Hepatocyte (in vitro differentiated cells): Measurements from ENCODE around the gene NOD1. TPM values are rescaled to one million over a fixed set of nuclear protein-coding genes. Genes with fewer than 3 reads are reported as not detected.

Experiments
- DNase-seq: peaks from one replicate; pipeline ENCODE4 v3.0.0-alpha.2; 2016; ENCODE audit warnings: low spot score
- H2AFZ ChIP-seq: fragments of 200-600 bp; sonication (generic); 2 replicates; pipeline ENCODE4 v1.6.0; 2016; ENCODE audit warnings: antibody characterized with exemption, mild to moderate bottlenecking
- H3K27ac ChIP-seq: fragments of 200-600 bp; sonication (generic); 2 replicates; pipeline ENCODE4 v1.5.1; 2016; ENCODE audit warnings: mild to moderate bottlenecking
- H3K27me3 ChIP-seq: fragments of 200-600 bp; sonication (generic); 2 replicates; pipeline ENCODE4 v1.6.1; 2016
- H3K36me3 ChIP-seq: fragments of 200-600 bp; sonication (generic); replicated peaks from 2 replicates; pipeline ENCODE4 v1.5.1; 2016; ENCODE audit warnings: low read depth; ENCODE audit not compliant: insufficient read depth
- H3K4me1 ChIP-seq: fragments of 200-600 bp; sonication (generic); 2 replicates; pipeline ENCODE4 v1.5.1; 2016; ENCODE audit warnings: mild to moderate bottlenecking, moderate library complexity; ENCODE audit not compliant: insufficient read depth
- H3K4me2 ChIP-seq: fragments of 200-600 bp; sonication (generic); 2 replicates; pipeline ENCODE4 v1.6.0; 2016
- H3K4me3 ChIP-seq: fragments of 200-600 bp; sonication (generic); 2 replicates; pipeline ENCODE4 v1.5.1; 2016; ENCODE audit warnings: mild to moderate bottlenecking
- H3K79me2 ChIP-seq: fragments of 200-600 bp; sonication (generic); 2 replicates; pipeline ENCODE4 v1.6.0; 2017; ENCODE audit warnings: mild to moderate bottlenecking
- H3K9me2 ChIP-seq: fragments of 200-600 bp; sonication (generic); replicated peaks from 2 replicates; pipeline ENCODE4 v1.6.0; 2017; ENCODE audit warnings: mild to moderate bottlenecking; ENCODE audit not compliant: insufficient read depth
- H3K9me3 ChIP-seq: fragments of 200-600 bp; sonication (generic); 2 replicates; pipeline ENCODE4 v1.5.1; 2016; ENCODE audit warnings: low read depth, mild to moderate bottlenecking
- H4K20me1 ChIP-seq: fragments of 200-600 bp; sonication (generic); 2 replicates; pipeline ENCODE4 v1.6.0; 2016; ENCODE audit warnings: mild to moderate bottlenecking; ENCODE audit not compliant: insufficient read depth, poor library complexity, severe bottlenecking
- EZH2 ChIP-seq: fragments of 200-600 bp; sonication (generic); IDR thresholded peaks from 2 replicates; pipeline ENCODE4 v1.6.1; 2016; ENCODE audit warnings: antibody characterized with exemption, mild to moderate bottlenecking, borderline replicate concordance
- EZH2phosphoT487 ChIP-seq: fragments of 200-600 bp; sonication (generic); IDR thresholded peaks from one replicate; pipeline ENCODE4 v1.6.1; 2018; ENCODE audit warnings: antibody characterized with exemption, mild to moderate bottlenecking, low read depth, moderate library complexity; ENCODE audit not compliant: unreplicated experiment, severe bottlenecking
- WGBS: methylation state at CpG from one replicate; pipeline ENCODE4 v1.1.6; 2016; ENCODE audit warnings: low lambda C conversion rate; ENCODE audit errors: missing lambda C conversion rate; 5-methylcytosine and 5-hydroxymethylcytosine counted together
- polyA plus RNA-seq: library from polyadenylated mRNA; unstranded; fragments of >200 nt; fragmentation: Nextera tagmentation; extraction: Ambion mirVana; gene quantifications from 2 replicates; pipeline ENCODE4 v1.2.1, GENCODE V29; 2016
- total RNA-seq: library from RNA; depleted of rRNA; stranded (reverse); fragments of >200 nt; gene quantifications from 2 replicates; pipeline ENCODE4 v1.2.3, GENCODE V29; 2014
- TF ChIP-seq, protein P1 (sequence below): fragments of 200-600 bp; sonication (generic); IDR thresholded peaks from 2 replicates; pipeline ENCODE4 v1.5.1; 2016; ENCODE audit warnings: antibody characterized with exemption, mild to moderate bottlenecking; ENCODE audit not compliant: poor library complexity

The NOD1 gene
- total and polyA plus RNA-seq, 2 experiments from 2014 or later: 3.0 to 6.1 TPM

DNA sequence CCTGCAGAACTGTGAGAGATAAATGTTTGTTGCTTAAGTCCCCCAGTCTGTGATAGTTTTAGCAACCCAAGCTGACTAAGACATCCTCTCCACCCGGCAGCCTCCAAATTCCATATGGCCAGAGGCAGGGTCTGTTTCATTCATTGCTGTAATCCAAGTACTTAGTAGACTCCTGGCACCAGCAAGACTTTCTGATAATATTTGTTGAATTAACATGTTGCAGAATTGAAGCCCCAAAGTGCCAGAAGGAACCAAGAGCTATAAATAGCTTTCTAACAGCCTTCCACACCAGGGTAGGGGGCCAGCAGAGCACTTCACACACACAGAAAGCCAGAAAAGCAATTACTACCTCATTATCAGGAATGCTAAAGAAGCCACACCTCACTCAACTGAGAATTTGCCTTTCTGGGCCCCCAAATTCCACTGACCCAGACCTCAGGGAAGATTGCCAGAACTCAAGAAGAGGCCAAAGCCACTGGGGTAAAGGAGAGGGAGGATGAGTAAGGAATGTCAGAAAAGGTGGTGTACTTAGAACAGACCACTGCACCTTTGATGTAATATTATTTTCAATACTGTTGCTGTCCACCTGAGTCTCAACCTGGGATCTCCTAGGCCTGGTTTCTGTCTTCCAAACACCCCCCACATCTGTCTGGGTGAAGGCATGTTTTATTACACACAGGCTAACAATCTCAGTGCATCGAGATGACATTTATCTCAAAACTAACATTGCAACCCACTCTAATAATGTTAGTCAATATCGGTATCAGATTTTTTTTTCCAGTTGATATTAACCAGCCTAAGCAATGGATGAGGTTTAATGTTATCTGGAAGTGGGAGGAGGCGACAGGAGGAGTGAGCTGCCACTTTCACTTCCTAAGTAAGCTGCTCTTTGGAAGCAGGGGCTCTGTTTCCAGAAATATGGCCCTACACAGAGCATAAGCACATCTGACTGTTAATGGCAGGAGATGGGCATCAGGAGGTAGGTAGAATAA, 5.5 kb downstream of the NOD1 start:
- WGBS: 32% methylated on average over 4 of the region's 4 CpGs
- no peak overlapping the region for H3K4me3 ChIP-seq
- H3K9me3 ChIP-seq: no peaks in the 10 kb centered on the region
- TF ChIP-seq EZH2 (no peak), EZH2phosphoT487 (no peak)
- TF ChIP-seq, protein P1, sequence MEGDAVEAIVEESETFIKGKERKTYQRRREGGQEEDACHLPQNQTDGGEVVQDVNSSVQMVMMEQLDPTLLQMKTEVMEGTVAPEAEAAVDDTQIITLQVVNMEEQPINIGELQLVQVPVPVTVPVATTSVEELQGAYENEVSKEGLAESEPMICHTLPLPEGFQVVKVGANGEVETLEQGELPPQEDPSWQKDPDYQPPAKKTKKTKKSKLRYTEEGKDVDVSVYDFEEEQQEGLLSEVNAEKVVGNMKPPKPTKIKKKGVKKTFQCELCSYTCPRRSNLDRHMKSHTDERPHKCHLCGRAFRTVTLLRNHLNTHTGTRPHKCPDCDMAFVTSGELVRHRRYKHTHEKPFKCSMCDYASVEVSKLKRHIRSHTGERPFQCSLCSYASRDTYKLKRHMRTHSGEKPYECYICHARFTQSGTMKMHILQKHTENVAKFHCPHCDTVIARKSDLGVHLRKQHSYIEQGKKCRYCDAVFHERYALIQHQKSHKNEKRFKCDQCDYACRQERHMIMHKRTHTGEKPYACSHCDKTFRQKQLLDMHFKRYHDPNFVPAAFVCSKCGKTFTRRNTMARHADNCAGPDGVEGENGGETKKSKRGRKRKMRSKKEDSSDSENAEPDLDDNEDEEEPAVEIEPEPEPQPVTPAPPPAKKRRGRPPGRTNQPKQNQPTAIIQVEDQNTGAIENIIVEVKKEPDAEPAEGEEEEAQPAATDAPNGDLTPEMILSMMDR: no peak
- peak overlapping the region; percentile 84 for H3K27ac ChIP-seq
- peak overlapping the region; percentile 19 for H3K4me2 ChIP-seq
- H3K9me2 ChIP-seq: no peaks in the 10 kb centered on the region
- H3K36me3 ChIP-seq: no peaks in the 10 kb centered on the region
- no peak overlapping the region for H2AFZ ChIP-seq
- H3K4me1 ChIP-seq: peaks cover 68% of the 10 kb centered on the region
- peak; percentile 48 for DNase-seq
- H3K27me3 ChIP-seq: no peaks in the 10 kb centered on the region
- H3K79me2 ChIP-seq: peaks cover 4% of the 10 kb centered on the region
- H4K20me1 ChIP-seq: no peaks in the 10 kb centered on the region

DNA sequence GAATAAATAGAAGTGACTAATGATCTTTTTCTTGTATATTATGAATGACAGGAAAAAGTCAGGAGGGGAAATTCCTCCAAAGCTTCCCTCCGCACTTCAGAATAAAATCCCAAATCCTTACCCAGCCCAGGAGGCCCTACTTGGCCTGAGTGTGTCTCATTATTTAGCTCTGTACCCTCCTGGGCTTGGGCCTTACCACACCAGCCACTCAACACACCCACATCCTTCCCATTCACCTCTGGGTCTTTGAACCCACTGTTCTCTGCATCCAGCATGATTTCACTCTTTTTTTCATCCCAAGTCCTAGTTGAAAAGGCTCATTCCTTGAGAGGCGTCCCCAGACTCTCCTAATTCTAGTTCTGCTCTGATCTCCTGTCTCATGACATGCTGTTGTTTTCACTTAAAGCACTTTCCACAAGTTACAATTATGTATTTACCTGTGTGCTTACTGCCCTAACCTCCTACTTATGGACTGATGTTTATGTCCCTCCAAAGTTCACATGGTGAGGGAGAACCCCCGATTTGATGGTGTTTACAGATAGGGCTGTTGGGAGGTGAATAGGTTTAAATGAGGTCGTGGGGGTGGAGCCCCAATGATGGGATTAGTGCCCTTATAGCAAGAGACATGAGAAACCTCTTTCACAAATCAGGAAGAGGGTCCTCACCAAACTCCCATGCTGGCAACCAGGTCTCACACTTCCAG, 6.4 kb downstream of the NOD1 start:
- Histone ChIP-seq H3K4me3 (no peak overlapping the region), H3K9me3 (no peaks in the 10 kb centered on the region), H2AFZ (no peak overlapping the region), H3K4me2 (no peak overlapping the region), H3K9me2 (no peaks in the 10 kb centered on the region), H3K4me1 (peaks cover 60% of the 10 kb centered on the region), H3K36me3 (no peaks in the 10 kb centered on the region), H3K27me3 (no peaks in the 10 kb centered on the region), H4K20me1 (no peaks in the 10 kb centered on the region), H3K27ac (peak overlapping the region; percentile 84), H3K79me2 (peaks cover 4% of the 10 kb centered on the region)
- no peak for DNase-seq
- WGBS: 45% methylated on average over 4 of the region's 4 CpGs
- TF ChIP-seq, protein P1: no peak
- no peak for TF ChIP-seq EZH2
- no peak for TF ChIP-seq EZH2phosphoT487

DNA sequence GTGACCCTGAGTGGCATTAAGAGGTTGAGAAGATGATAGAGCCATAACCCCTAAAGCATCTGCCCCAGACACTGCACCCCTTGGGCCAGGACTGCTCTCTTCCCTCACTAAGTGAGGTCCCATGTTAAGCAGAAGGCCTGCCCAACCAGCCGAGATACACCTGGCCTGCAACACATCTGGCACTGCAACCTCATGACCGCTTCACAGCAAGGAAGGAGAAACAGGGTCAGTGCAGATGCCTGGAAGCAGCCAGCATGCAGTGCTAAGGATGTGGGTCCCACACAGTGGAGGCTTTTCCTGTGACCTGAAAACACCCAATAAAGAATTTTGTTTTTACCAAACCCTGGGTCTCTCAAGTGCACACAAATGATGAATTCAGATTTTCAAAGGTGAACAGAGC, 7.4 kb downstream of the NOD1 start:
- H4K20me1 ChIP-seq: no peaks in the 10 kb centered on the region
- 51% methylated on average over 2 of the region's 2 CpGs for WGBS
- no peak overlapping the region for H3K4me2 ChIP-seq
- peaks cover 4% of the 10 kb centered on the region for H3K79me2 ChIP-seq
- H3K36me3 ChIP-seq: no peaks in the 10 kb centered on the region
- no peak overlapping the region for H2AFZ ChIP-seq
- no peak for DNase-seq
- TF ChIP-seq EZH2 (no peak), EZH2phosphoT487 (no peak)
- TF ChIP-seq, protein P1: no peak
- H3K27ac ChIP-seq: peak overlapping the region; percentile 84
- H3K4me3 ChIP-seq: no peak overlapping the region
- no peaks in the 10 kb centered on the region for H3K27me3 ChIP-seq
- no peaks in the 10 kb centered on the region for H3K9me3 ChIP-seq
- H3K9me2 ChIP-seq: no peaks in the 10 kb centered on the region
- H3K4me1 ChIP-seq: peaks cover 52% of the 10 kb centered on the region
